HepG2 (cell line): ENCODE results near the gene DNAI4. TPM values are rescaled to one million over a fixed set of nuclear protein-coding genes. Genes with fewer than 3 reads are reported as not detected.
"Not testable (repeated sequence)": the region's sequence is repeated elsewhere in the genome, so short reads cannot be mapped to it uniquely, and the experiment has no call there.

ENCODE experiments used
- ATAC-seq: fragments of 200-7000 bp; cut with Tn5 transposase; 3 replicates; pipeline ENCODE4 v1.9.1; 2020; ENCODE audit warnings: mild to moderate bottlenecking, moderate library complexity
- BruUV-seq: library from RNA; stranded (reverse); fragments of 400-500 nt; replicated peaks from 2 replicates; lab custom pipeline; 2021; lab: Mats Ljungman, UMichigan
- CTCF ChIA-PET: fragments of 300-600 bp; formaldehyde crosslinking; extraction: SDS; loops from one replicate; lab custom pipeline; 2021; ENCODE audit warnings: low total read pairs, inconsistent platforms, low intra/inter-chr PET ratio; lab: Yijun Ruan, JAX
- POLR2A ChIA-PET: fragments of 350-600 bp; sonication (Branson Sonifier 250); formaldehyde crosslinking; loops from one replicate; lab custom pipeline; 2020; ENCODE audit warnings: antibody characterized with exemption, inconsistent platforms; lab: Yijun Ruan, JAX
- DNase-seq: peaks from one replicate; pipeline ENCODE4 v3.0.0-alpha.2; 2015; ENCODE audit warnings: low spot score
- FAIRE-seq: peaks from 3 replicates; lab custom pipeline; 2011; peaks lifted over from hg19 to GRCh38; lab: Jason Lieb, UNC
- H2AFZ ChIP-seq: one replicate; pipeline ENCODE4 v1.6.1; 2011; ENCODE audit warnings: low read length, inconsistent platforms
- H3K27ac ChIP-seq: fragments of 300-600 bp; 3 replicates; pipeline ENCODE4 v1.8.0; 2011; ENCODE audit warnings: mixed run types, mild to moderate bottlenecking, mixed read lengths, low read length, inconsistent platforms; ENCODE audit not compliant: insufficient read depth; ENCODE audit errors: extremely low read length
- H3K27me3 ChIP-seq, 2 experiments: fragments of 200-600 bp in 1 of 2; 2 replicates in 1 of 2; 3 replicates in 1 of 2; pipeline versions ENCODE4 v1.6.0 to v1.8.0; 2011; ENCODE audit warnings: low read length in 2 of 2, mild to moderate bottlenecking in 2 of 2, moderate library complexity in 2 of 2, inconsistent platforms in 1 of 2; ENCODE audit not compliant: insufficient read depth in 2 of 2, control insufficient read depth in 1 of 2
- H3K36me3 ChIP-seq, 2 experiments: fragments of 200-600 bp in 1 of 2; replicated peaks in 1 of 2; 2 replicates in 1 of 2; 3 replicates in 1 of 2; pipeline versions ENCODE4 v1.5.1 to v1.8.0; 2011; ENCODE audit warnings: low read length in 2 of 2, inconsistent platforms in 1 of 2; ENCODE audit not compliant: insufficient read depth in 2 of 2, control insufficient read depth in 1 of 2
- H3K4me1 ChIP-seq: 2 replicates; pipeline ENCODE4 v1.5.1; 2012; ENCODE audit warnings: low read length, inconsistent platforms; ENCODE audit not compliant: insufficient read depth
- H3K4me2 ChIP-seq: 2 replicates; pipeline ENCODE4 v1.6.0; 2011; ENCODE audit warnings: low read depth, low read length, inconsistent platforms
- H3K4me3 ChIP-seq, 3 experiments: fragments of 200-600 bp in 1 of 3; sonication (generic), shearing (Covaris generic) in 1 of 3; replicated peaks in 1 of 3; 2 replicates each; pipeline ENCODE4 v1.5.1; 2011 to 2016; ENCODE audit warnings: low read length in 3 of 3, inconsistent platforms in 2 of 3, low read depth in 2 of 3, mild to moderate bottlenecking in 2 of 3, control low read depth in 1 of 3, mixed read lengths in 1 of 3; ENCODE audit not compliant: insufficient read depth in 1 of 3
- H3K79me2 ChIP-seq: one replicate; pipeline ENCODE4 v1.6.1; 2011; ENCODE audit warnings: low read length, inconsistent platforms; ENCODE audit not compliant: insufficient read depth
- H3K9ac ChIP-seq: 2 replicates; pipeline ENCODE4 v1.6.0; 2011; ENCODE audit warnings: mild to moderate bottlenecking, low read depth, low read length, inconsistent platforms; ENCODE audit not compliant: insufficient read depth
- H3K9me3 ChIP-seq: 2 replicates; pipeline ENCODE4 v1.5.1; 2012; ENCODE audit warnings: mild to moderate bottlenecking, low read length
- H4K20me1 ChIP-seq: 2 replicates; pipeline ENCODE4 v1.6.0; 2011; ENCODE audit warnings: inconsistent platforms, mild to moderate bottlenecking, low read length, moderate library complexity; ENCODE audit not compliant: insufficient read depth
- GATAD1 ChIP-seq: IDR thresholded peaks from 2 replicates; pipeline ENCODE4 v1.6.1; 2016; ENCODE audit warnings: missing genetic modification reagents, missing compliant biosample characterization
- NR2C2 ChIP-seq: sonication (generic); formaldehyde crosslinking; IDR thresholded peaks from 2 replicates; pipeline ENCODE4 v1.4.0; 2020; ENCODE audit warnings: missing genetic modification reagents, mild to moderate bottlenecking, moderate library complexity, borderline replicate concordance
- TARDBP ChIP-seq: sonication (generic); formaldehyde crosslinking; IDR thresholded peaks from 2 replicates; pipeline ENCODE4 v1.8.0; 2022; ENCODE audit warnings: mild to moderate bottlenecking, missing genetic modification reagents
- ZBTB34 ChIP-seq: sonication (generic); formaldehyde crosslinking; IDR thresholded peaks from 2 replicates; pipeline ENCODE4 v1.8.0; 2022; ENCODE audit warnings: mild to moderate bottlenecking, missing genetic modification reagents
- ZBTB43 ChIP-seq: sonication (generic); formaldehyde crosslinking; conservative IDR thresholded peaks from 2 replicates; pipeline ENCODE4 v1.4.0; 2020; ENCODE audit warnings: missing genetic modification reagents
- WGBS: methylation state at CpG from one replicate; pipeline ENCODE4 v1.1.6; 2017; ENCODE audit warnings: low lambda C conversion rate; 5-methylcytosine and 5-hydroxymethylcytosine counted together
- in situ Hi-C: cut with HindIII; loops from 2 replicates; pipeline ENCODE4 v1.10.0; 2017; ENCODE audit warnings: low pct_unique_long_range_greater_than_20kb; ENCODE audit not compliant: extremely low pct_ligation_motif_present
- intact Hi-C: fragments of 100-400 bp; cut with micrococcal nuclease; formaldehyde crosslinking; loops from one replicate; pipeline ENCODE4 v1.10.0; 2022; ENCODE audit not compliant: unreplicated experiment
- polyA plus RNA-seq, 8 experiments: library from polyadenylated mRNA; depleted of rRNA in 3 of 8; stranded (reverse) in 7 of 8; unstranded in 1 of 8; fragments of >200 nt; fragmentation: Illumina TruSeq in 4 of 8; extraction: Trizol in 4 of 8; gene quantifications; 2 replicates each; pipeline versions ENCODE4 v1.2.1 to v1.2.3, GENCODE V29; 2011 to 2016; ENCODE audit warnings: low read depth in 4 of 8, missing spikeins in 1 of 8, mixed read lengths in 1 of 8; ENCODE audit not compliant: insufficient read depth in 1 of 8
- total RNA-seq, 5 experiments: library from RNA; depleted of rRNA; stranded (reverse); fragments of >200 nt; fragmentation: Illumina TruSeq; extraction: Trizol; gene quantifications; 2 replicates each; pipeline ENCODE4 v1.2.3, GENCODE V29; 2016; ENCODE audit warnings: low read depth in 1 of 5

The DNAI4 gene
- total and polyA plus RNA-seq, 2 of the 13 experiments (the other 11 are each of a cell fraction or from before 2014, with no cell fraction given): 0.04 to 0.08 TPM

- Histone ChIP-seq H4K20me1 (no peaks in the 10 kb centered on the region), H3K36me3 (peaks cover 3 to 59% of the 10 kb centered on the region in 2 experiments; a peak in 4 of 5 replicates), H2AFZ (no peak overlapping the region), H3K27me3 (no peaks in the 10 kb centered on the region), H3K9ac (no peak overlapping the region)
- FAIRE-seq (no peak), ATAC-seq (no peak)
- CTCF ChIA-PET: no interaction called here
- POLR2A ChIA-PET: no interaction called here
- intact Hi-C loops (no loop called here), in situ Hi-C loops (no loop called here)
- TF ChIP-seq ZBTB34 (CRISPR knock-in tag): no peak
- no peak for TF ChIP-seq ZBTB43 (CRISPR knock-in tag)
- no peak for TF ChIP-seq GATAD1
- TF ChIP-seq TARDBP (CRISPR knock-in tag): no peak
- TF ChIP-seq NR2C2 (CRISPR knock-in tag): no peak
- TF ChIP-seq, all 625 proteins: peak for 0
- Histone ChIP-seq H3K4me1 (peaks cover 7% of the 10 kb centered on the region), H3K27ac (no peak overlapping the region), H3K79me2 (no peaks in the 10 kb centered on the region), H3K9me3 (no peaks in the 10 kb centered on the region), H3K4me3 (no peak overlapping the region), H3K4me2 (no peak overlapping the region)
- no peak for DNase-seq
- WGBS: 88% methylated on average over 3 of the region's 3 CpGs
- BruUV-seq: no TSS peak
Observed at GRCh38 chr1:66968574-66968973, 43.9 kb upstream of the DNAI4 start.

- 96% methylated on average over 4 of the region's 7 CpGs for WGBS
- H3K79me2 ChIP-seq, CTCF ChIA-PET, H2AFZ ChIP-seq, H3K4me3 ChIP-seq, H3K4me2 ChIP-seq, ATAC-seq, H3K9me3 ChIP-seq, BruUV-seq, H4K20me1 ChIP-seq, DNase-seq, H3K27me3 ChIP-seq, H3K27ac ChIP-seq, POLR2A ChIA-PET, H3K9ac ChIP-seq, H3K4me1 ChIP-seq, in situ Hi-C loops, intact Hi-C loops, FAIRE-seq: not testable (repeated sequence)
- peaks cover 5 to 55% of the 10 kb centered on the region in 2 experiments for H3K36me3 ChIP-seq
Observed at GRCh38 chr1:66966188-66966873, 41.7 kb upstream of the DNAI4 start.
